Neural cell (in vitro differentiated cells): ENCODE data around the gene GPX6.

Source experiments
- EP300 ChIP-seq: fragments of 450-650 bp; conservative IDR thresholded peaks from 2 replicates; pipeline ENCODE4 v1.6.1; 2014; ENCODE audit warnings: antibody characterized with exemption, mild to moderate bottlenecking, moderate library complexity; ENCODE audit not compliant: poor library complexity, severe bottlenecking
- EZH2 ChIP-seq: fragments of 200-600, 300-800 bp; shearing (Covaris generic), sonication (generic); IDR thresholded peaks from 2 replicates; pipeline ENCODE4 v1.6.1; 2014; ENCODE audit warnings: antibody characterized with exemption, low read length, borderline replicate concordance, mild to moderate bottlenecking; ENCODE audit not compliant: insufficient read depth, poor library complexity, severe bottlenecking
- MXI1 ChIP-seq: fragments of 450-650 bp; conservative IDR thresholded peaks from 2 replicates; pipeline ENCODE4 v1.6.1; 2014; ENCODE audit warnings: antibody characterized with exemption, mild to moderate bottlenecking; ENCODE audit not compliant: poor library complexity, severe bottlenecking
- POLR2AphosphoS5 ChIP-seq: IDR thresholded peaks from 2 replicates; pipeline ENCODE4 v1.6.1; 2012
- RAD21 ChIP-seq: fragments of 450-650 bp; conservative IDR thresholded peaks from 2 replicates; pipeline ENCODE4 v1.6.1; 2014; ENCODE audit warnings: antibody characterized with exemption, mild to moderate bottlenecking, moderate library complexity
- SMC3 ChIP-seq: fragments of 450-650 bp; conservative IDR thresholded peaks from 2 replicates; pipeline ENCODE4 v1.6.1; 2014; ENCODE audit warnings: antibody characterized with exemption, mild to moderate bottlenecking, moderate library complexity; ENCODE audit not compliant: poor library complexity
- TAF1 ChIP-seq: IDR thresholded peaks from 2 replicates; pipeline ENCODE4 v1.6.1; 2012; ENCODE audit warnings: low read depth
- TF ChIP-seq, protein P1 (sequence below): fragments of 450-650 bp; IDR thresholded peaks from 2 replicates; pipeline ENCODE4 v1.5.1; 2014; ENCODE audit warnings: antibody characterized with exemption, mild to moderate bottlenecking, moderate library complexity; ENCODE audit not compliant: poor library complexity, severe bottlenecking
- TF ChIP-seq, protein P2 (sequence below): IDR thresholded peaks from 2 replicates; pipeline ENCODE4 v1.6.1; 2012; ENCODE audit warnings: borderline replicate concordance

DNA sequence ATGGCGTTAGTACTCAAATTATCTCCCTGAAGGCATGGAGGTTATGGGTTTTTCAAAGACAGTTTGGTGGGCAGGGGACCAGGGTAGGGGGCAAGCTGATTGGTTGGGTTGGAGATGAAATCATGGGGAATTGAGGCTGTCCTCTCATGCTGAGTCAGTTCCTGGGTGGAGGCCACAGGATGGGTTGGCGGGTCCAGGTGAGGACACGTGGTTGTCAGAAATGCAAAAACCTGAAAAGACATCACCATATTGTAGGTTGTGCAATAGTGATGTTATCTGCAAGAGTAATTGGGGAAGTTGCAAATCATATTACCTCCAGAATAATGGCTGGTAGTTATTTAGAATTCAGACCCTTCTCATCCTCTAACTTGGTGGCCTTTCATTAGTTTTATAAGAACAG, 30.1 kb downstream of the GPX6 start:
- TF ChIP-seq, protein P1, sequence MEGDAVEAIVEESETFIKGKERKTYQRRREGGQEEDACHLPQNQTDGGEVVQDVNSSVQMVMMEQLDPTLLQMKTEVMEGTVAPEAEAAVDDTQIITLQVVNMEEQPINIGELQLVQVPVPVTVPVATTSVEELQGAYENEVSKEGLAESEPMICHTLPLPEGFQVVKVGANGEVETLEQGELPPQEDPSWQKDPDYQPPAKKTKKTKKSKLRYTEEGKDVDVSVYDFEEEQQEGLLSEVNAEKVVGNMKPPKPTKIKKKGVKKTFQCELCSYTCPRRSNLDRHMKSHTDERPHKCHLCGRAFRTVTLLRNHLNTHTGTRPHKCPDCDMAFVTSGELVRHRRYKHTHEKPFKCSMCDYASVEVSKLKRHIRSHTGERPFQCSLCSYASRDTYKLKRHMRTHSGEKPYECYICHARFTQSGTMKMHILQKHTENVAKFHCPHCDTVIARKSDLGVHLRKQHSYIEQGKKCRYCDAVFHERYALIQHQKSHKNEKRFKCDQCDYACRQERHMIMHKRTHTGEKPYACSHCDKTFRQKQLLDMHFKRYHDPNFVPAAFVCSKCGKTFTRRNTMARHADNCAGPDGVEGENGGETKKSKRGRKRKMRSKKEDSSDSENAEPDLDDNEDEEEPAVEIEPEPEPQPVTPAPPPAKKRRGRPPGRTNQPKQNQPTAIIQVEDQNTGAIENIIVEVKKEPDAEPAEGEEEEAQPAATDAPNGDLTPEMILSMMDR, result no peak
- TF ChIP-seq POLR2AphosphoS5 (no peak), RAD21 (no peak), TAF1 (no peak), SMC3 (no peak), EZH2 (no peak), EP300 (no peak), MXI1 (no peak)
- TF ChIP-seq, protein P2, sequence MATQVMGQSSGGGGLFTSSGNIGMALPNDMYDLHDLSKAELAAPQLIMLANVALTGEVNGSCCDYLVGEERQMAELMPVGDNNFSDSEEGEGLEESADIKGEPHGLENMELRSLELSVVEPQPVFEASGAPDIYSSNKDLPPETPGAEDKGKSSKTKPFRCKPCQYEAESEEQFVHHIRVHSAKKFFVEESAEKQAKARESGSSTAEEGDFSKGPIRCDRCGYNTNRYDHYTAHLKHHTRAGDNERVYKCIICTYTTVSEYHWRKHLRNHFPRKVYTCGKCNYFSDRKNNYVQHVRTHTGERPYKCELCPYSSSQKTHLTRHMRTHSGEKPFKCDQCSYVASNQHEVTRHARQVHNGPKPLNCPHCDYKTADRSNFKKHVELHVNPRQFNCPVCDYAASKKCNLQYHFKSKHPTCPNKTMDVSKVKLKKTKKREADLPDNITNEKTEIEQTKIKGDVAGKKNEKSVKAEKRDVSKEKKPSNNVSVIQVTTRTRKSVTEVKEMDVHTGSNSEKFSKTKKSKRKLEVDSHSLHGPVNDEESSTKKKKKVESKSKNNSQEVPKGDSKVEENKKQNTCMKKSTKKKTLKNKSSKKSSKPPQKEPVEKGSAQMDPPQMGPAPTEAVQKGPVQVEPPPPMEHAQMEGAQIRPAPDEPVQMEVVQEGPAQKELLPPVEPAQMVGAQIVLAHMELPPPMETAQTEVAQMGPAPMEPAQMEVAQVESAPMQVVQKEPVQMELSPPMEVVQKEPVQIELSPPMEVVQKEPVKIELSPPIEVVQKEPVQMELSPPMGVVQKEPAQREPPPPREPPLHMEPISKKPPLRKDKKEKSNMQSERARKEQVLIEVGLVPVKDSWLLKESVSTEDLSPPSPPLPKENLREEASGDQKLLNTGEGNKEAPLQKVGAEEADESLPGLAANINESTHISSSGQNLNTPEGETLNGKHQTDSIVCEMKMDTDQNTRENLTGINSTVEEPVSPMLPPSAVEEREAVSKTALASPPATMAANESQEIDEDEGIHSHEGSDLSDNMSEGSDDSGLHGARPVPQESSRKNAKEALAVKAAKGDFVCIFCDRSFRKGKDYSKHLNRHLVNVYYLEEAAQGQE, result no peak
